HG02852 (cell line): ENCODE measurements around the gene MTUS2.
A peak's percentile ranks its signal among the peaks of the same experiment; 100 is the strongest.

Source experiments
- ATAC-seq: cut with Tn5 transposase; IDR thresholded peaks from one replicate; pipeline ENCODE4 v1.9.1; 2021; ENCODE audit warnings: mild to moderate bottlenecking, moderate library complexity; ENCODE audit not compliant: unreplicated experiment

The MTUS2 gene

DNA sequence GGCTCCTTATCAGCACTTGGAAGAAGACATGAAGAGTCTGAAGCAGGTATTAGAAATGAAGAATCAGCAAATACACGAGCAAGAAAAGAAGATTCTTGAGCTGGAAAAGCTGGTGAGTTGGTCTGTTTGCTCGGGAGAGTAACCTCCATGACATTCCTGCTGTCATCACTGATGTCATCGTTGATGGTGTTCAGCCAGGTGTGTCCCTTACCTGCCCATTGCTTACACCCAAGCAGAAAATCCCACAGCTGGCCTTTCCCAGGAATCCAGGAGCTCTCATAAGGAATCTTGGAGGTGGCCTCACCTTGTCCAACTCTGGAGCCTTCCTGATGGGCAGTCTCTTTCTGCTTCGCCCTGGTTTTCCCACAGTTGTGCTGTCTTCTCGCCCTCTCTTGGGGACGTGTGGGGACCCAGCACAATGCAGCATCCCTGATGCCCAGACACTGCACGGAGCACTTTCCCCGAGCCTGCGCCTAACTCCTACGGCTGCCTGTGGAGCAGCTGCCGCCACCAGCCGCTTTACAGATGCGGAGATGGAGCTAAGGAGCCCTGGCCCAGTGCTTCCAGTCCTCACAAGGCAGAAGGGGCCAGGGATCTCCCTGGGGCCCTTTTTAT lies 678.4 kb downstream of the MTUS2 start:
- no peak for ATAC-seq

DNA sequence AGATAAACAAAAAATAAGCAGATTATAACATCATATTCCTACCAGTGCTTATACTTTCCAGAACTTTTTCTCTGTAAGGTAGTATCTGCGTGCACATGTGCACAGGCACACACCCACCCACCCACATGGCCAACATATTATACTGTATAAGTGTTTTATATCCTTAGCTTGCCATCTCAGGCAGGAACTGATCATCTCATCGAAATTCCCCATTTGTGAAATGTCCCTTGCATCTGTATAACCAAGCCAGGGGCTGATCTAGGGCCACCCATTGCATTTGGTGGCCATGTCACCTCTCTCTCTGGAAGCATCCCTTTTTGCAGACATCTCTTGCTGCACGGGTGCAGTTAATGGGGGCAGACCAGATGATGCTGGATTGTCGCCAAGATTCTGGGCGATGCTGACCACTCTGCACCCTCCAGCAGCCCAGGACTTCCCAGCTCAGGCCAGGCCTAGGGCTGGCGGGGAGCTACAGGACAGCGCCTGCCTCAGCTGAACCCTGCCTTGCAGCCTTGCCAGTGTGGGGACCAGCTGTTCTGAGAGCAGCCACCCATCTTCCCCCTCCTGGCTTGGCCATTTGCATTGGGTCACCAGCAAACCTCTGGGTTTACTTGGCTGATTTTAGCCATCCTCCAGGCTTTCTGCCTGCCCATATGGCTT lies 679.5 kb downstream of the MTUS2 start:
- ATAC-seq: no peak

DNA sequence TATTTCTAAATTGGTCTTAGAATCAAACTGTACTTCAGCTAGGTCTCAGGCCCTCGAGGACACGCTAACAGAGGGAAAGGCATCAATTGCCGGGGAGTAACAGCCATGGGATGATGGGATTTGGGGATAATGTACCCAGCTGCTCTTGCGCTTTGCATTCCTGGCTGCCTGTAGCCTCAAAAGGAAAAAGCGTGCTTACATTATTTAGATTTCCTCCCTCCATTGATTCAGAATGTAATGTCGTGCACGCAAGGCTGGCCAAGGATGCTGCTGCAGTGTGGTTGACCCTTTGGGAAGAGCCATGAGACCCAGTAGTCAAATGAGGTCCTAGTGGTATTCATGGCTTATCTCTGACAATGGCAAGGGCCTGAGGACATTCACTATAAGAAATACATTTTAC lies 680.2 kb downstream of the MTUS2 start:
- no peak for ATAC-seq

DNA sequence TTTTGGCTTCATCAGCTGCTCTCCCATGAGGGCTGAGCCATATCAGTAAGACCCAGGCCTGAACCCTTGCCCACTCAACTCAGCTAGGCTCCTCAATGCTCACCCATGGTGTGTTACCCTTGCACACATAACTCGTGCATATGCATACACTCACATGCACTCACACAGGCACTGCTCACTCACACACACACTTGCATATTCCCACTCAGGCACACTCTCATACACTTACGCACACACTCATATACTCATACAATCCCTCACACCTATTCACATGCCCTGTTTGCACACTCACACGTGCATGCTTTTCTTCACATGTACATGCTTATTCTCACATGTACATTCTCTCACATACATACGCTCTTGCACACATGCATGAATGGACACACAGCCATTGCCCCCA lies 681.5 kb downstream of the MTUS2 start:
- ATAC-seq: no peak

- no peak for ATAC-seq
Measured at GRCh38 chr13:29502391-29503008, 682.4 kb downstream of the MTUS2 start.

GRCh38 chr13:29503041-29503837 lies 683.1 kb downstream of the MTUS2 start:
- no peak for ATAC-seq

- no peak for ATAC-seq
Measured at GRCh38 chr13:29504691-29505090, 684.6 kb downstream of the MTUS2 start.

- ATAC-seq: no peak
Measured at GRCh38 chr13:29505511-29505910, 685.4 kb downstream of the MTUS2 start.

DNA sequence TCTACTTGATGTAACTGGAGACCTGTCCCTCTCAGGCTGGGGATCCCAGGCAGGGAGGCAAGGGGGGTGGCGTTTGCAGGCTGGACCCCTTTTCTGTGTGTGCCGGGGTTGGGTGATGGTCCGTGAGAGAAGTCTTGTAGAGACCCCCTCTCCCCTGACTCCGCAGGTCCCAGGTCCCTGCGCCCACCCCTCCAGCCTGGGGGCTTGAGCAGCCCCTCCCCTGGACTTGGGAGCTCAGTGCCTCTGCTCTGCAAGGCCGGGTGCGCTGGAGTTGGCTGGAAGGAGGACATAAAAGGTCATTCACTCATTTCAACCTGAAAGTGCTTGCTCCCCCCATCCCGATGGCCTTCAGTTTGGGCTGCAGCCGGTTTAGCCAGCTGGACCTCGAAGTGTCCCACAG lies 685.8 kb downstream of the MTUS2 start:
- ATAC-seq: no peak

DNA sequence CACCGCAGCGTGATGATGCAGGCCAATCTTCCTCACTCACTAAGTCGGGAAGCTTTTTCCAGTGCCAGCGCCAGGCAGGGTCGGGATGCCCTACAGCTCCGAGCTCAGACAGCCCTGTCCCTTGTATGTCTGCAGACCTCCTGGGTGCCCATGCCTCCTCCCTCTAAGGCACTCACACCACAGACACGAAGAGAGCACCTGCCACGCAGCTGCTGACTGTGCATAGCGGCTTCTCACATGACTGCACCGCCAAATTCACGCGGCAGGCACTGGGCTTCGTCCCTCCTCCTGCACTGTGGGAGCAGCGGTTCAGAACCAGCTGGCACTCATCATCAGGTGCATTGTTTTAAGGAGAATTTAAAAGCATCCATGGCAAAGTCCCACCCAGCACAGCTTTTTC lies 687.2 kb downstream of the MTUS2 start:
- ATAC-seq: no peak

DNA sequence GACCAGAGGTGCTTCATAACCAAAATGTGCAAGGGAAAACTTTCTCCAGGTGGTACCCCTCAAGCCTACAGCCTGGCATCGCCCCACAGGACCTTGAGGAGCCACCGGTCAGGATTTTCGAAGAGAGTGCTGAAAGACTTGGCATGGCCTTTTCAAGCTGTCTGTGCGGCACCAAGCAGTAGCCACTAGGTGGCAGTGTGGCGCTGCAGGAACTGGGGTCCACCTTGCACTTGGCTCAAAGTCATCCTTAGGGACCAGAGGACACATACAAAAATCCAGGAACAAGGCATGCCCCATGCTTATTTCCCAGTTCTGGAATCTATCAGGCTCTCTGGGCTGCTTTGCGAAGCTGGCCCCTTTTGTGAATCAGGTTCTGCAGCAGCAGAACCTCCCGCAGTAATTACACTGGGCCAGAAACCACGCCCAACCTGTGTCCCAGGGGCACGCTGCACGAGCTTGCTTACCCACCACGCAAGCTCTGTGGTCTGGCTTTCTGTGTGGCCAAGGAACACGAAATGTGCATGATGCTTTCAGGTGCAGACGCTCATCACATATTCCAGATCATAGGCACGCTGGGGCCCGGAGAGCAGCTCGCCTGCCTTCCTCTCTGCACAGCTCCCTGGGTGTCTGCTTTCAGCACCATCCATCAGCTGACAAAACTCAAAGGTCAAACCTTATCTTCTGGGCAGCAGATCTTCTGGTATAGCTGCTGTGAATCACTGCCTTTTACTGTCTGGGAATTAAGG lies 688.2 kb downstream of the MTUS2 start:
- ATAC-seq: peak; percentile 83

DNA sequence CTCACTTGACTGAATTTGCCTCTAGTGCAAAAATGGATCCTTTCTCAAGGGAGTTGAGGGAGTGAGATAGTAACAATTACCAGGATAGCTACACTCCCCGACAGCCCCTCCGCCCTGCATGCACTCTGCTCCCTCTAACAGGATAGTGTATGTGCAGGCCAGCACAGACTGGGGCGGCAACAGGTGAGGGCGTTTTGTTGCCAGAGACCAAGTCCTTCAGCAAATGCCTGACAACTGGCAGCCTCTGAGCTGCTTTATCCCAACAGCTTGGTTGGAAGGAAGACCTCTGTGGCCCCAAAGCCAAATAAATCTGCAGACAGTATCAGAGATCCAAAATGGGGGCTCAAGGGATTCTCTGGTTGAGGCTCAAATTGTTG lies 688.7 kb downstream of the MTUS2 start:
- ATAC-seq: no peak

GRCh38 chr13:29509999-29510589 lies 690.0 kb downstream of the MTUS2 start:
- ATAC-seq: no peak

DNA sequence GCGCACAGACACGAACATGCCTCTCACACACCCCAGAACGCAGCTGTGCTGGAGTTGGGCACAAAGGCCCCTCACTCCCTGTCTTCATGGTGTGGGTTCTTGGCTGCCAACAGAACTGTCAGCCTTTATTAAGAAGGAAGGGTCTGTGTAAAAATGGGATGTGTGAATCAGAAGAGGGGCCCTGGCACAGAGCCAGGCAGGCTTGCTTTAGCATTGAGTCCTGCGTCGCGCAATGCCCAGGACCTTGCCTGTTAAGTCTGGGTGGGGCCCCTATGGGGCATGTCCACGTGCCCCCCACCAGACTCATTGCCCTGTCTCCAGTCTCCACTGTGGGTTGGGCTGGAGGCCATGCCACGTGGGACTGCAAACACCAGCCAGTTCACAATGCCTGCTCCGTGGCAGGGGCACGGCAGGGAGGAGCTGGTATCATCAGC lies 690.5 kb downstream of the MTUS2 start:
- no peak for ATAC-seq

DNA sequence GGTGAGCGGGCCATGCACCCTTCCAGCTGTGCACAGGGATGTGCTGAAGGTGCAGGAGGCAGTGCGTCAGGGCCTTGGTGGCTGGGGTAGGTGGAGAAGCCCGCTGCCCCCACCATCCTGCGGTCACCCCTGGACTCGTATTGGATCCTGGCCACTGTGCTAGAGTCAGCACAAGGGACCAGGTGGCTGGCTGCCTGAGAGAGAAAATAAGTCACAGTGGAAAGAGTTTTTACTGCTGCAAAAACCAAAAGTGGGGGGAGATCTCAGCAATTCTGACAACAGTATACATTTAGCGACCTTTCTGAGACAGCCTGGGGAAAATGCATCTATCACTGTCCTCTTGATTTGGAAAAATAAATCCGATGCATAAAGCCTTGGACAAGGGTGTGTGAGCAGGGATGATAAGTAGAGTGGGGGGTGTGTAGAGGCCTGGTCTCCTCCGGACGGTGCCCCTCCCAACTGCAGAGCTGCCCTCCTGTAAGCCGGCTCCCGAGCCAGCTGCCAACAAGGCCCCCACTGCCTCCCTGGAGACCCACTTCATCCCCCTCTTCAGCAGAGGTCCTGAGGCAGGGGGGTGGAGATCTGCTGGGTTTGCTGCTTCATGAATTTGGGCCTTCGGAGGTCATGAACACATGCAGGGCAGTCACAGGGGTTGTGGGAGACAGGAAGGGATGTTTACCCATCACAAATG lies 691.1 kb downstream of the MTUS2 start:
- ATAC-seq: no peak

DNA sequence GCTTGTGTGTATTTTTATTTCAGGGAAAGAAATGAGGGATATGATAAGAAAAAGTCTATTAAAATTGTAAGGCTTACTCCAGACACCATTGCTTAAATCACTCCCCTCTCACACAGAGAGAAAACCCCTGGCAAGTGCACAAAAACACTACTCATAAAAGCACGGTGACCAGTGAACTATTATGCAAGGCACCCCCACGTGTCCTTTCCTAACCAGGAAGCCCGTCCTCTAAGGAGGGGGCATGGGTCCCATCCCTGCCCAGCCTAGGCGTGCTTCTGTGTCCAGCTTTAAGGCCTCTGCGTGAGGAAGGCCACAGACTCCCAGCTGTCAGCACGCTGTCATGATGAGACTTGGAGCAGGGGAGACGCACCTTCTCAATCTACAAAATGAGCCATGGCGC lies 691.8 kb downstream of the MTUS2 start:
- no peak for ATAC-seq

DNA sequence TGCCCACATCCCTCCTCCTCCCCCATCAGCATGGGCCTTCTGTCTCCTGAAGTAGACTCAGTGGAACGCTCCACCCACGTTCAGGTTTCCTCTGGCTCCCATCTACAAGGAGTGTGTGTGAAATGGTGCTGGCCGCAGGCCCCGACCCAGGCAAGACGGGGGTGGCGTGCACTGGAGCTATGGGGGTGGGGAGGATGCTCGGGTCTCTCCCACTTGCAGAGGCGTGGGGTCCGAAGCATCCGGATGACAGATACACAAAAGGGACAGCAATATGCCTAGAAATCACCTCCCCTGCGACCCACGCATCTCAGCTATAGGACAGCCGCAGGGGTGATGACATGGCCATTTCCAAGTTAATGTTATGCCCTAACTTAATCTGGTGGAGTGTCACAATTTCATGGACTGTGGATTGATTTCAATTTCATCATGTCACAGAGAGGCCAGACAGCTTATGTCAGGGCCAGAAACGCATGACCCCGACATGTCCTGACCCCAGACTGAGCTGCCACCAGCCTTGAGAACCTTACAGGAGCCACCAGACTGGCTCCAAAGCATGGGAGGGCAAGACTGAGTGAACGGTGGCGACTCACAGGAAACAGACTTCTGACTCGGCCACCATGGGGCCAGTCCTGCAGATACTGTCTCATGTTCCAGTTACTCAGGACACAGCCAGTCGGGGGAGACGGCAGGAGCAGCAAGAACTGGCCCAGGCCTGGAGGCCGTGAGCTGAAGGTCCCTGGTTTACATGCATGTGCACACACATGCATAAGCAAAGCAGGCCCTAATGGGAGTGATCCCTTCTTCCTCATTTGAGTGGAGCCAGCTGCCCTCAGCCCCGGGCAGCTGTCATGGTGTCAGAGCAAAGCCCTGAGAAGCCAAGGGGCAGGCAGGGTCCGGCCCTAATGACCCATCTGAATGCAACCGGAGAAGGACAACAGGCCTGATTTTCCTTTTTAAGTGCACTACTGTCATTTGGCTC lies 693.2 kb downstream of the MTUS2 start:
- no peak for ATAC-seq

- no peak for ATAC-seq
Measured at GRCh38 chr13:29513981-29514719, 694.0 kb downstream of the MTUS2 start.
